GM23338 (cell line): Measurements from ENCODE around the gene GRIA1.

Experiments used
- CREB1 ChIP-seq: fragments of 250-450 bp; sonication (Bioruptor Pico); IDR thresholded peaks from 2 replicates; pipeline ENCODE4 v1.5.0; 2020; ENCODE audit warnings: low read depth, mild to moderate bottlenecking, moderate library complexity
- CTCF ChIP-seq, 2 experiments: fragments of 200-600 bp in 1 of 2; sonication (generic) in 1 of 2; conservative IDR thresholded peaks; 2 replicates each; pipeline versions ENCODE4 v1.5.1 to v1.6.1; 2016 to 2017; ENCODE audit warnings: antibody characterized with exemption in 2 of 2, low read depth in 2 of 2, mild to moderate bottlenecking in 2 of 2, moderate library complexity in 1 of 2
- ETS1 ChIP-seq: IDR thresholded peaks from 2 replicates; pipeline ENCODE4 v1.6.1; 2016; ENCODE audit warnings: antibody characterized with exemption
- EZH2 ChIP-seq: fragments of 200-600 bp; sonication (generic); IDR thresholded peaks from one replicate; pipeline ENCODE4 v1.8.0; 2017; ENCODE audit warnings: antibody characterized with exemption, mild to moderate bottlenecking, low read depth; ENCODE audit not compliant: unreplicated experiment
- EZH2phosphoT487 ChIP-seq: fragments of 200-600 bp; sonication (generic); IDR thresholded peaks from one replicate; pipeline ENCODE4 v1.8.1; 2018; ENCODE audit warnings: antibody characterized with exemption; ENCODE audit not compliant: unreplicated experiment
- JUNB ChIP-seq: IDR thresholded peaks from one replicate; pipeline ENCODE4 v1.6.1; 2016; ENCODE audit warnings: antibody characterized with exemption; ENCODE audit not compliant: unreplicated experiment
- NANOG ChIP-seq: IDR thresholded peaks from 2 replicates; pipeline ENCODE4 v1.6.1; 2016; ENCODE audit warnings: antibody characterized with exemption, borderline replicate concordance
- POLR2AphosphoS5 ChIP-seq: IDR thresholded peaks from 2 replicates; pipeline ENCODE4 v1.6.1; 2016; ENCODE audit warnings: antibody characterized with exemption, low read depth
- REST ChIP-seq: IDR thresholded peaks from one replicate; pipeline ENCODE4 v1.6.1; 2018; ENCODE audit warnings: antibody characterized with exemption; ENCODE audit not compliant: unreplicated experiment
- STAT1 ChIP-seq: IDR thresholded peaks from one replicate; pipeline ENCODE4 v1.6.1; 2016; ENCODE audit warnings: antibody characterized with exemption; ENCODE audit not compliant: unreplicated experiment

GRCh38 chr5:153626836-153627235, 136.4 kb downstream of the GRIA1 start:
- no peak for TF ChIP-seq POLR2AphosphoS5
- TF ChIP-seq CTCF (conservative IDR thresholded peaks at IDR 0.05; ENCODE audit: low read depth in 2 of 2), result no peak
- TF ChIP-seq EZH2, result no peak
- TF ChIP-seq EZH2phosphoT487, result no peak
- no peak for TF ChIP-seq ETS1
- no peak for TF ChIP-seq REST
- no peak for TF ChIP-seq STAT1
- no peak for TF ChIP-seq JUNB
- no peak for TF ChIP-seq NANOG
- TF ChIP-seq CREB1 (CRISPR knock-in tag), result no peak
